Endothelial cell of umbilical vein (primary cell): ENCODE results near the gene CASK. TPM values are rescaled to one million over a fixed set of nuclear protein-coding genes. Genes with fewer than 3 reads are reported as not detected.

ENCODE experiments used
- BruUV-seq: library from RNA; stranded (reverse); fragments of 400-500 nt; replicated peaks from 2 replicates; lab custom pipeline; 2021; lab: Mats Ljungman, UMichigan
- CTCF ChIA-PET: fragments of 300-600, 350-600 bp; sonication (Branson Sonifier 250); formaldehyde crosslinking; loops from one replicate; lab custom pipeline; 2021; ENCODE audit warnings: antibody characterized with exemption, inconsistent platforms; lab: Charles Lee
- POLR2A ChIA-PET: fragments of 300-600, 350-600 bp; sonication (Branson Sonifier 250); formaldehyde crosslinking; loops from one replicate; lab custom pipeline; 2021; ENCODE audit warnings: antibody characterized with exemption, inconsistent platforms; lab: Charles Lee
- DNase-seq: peaks from one replicate; pipeline ENCODE4 v3.0.0-alpha.2; 2011; ENCODE audit warnings: low read depth, low spot score
- FAIRE-seq: peaks from 2 replicates; lab custom pipeline; 2011; peaks lifted over from hg19 to GRCh38; lab: Jason Lieb, UNC
- H2AFZ ChIP-seq: 2 replicates; pipeline ENCODE4 v1.6.0; 2012; ENCODE audit warnings: low read depth, low read length, control low read depth, inconsistent platforms
- H3K27ac ChIP-seq: 2 replicates; pipeline ENCODE4 v1.5.1; 2011; ENCODE audit warnings: low read depth, mild to moderate bottlenecking, control low read depth, low read length, moderate library complexity; ENCODE audit not compliant: insufficient read depth
- H3K27me3 ChIP-seq, 2 experiments: 2 replicates each; pipeline versions ENCODE4 v1.6.0 to v1.6.1; 2011; ENCODE audit warnings: low read length in 2 of 2, mixed read lengths in 1 of 2; ENCODE audit not compliant: control insufficient read depth in 2 of 2, insufficient read depth in 2 of 2
- H3K36me3 ChIP-seq, 2 experiments: 2 replicates in 1 of 2; 3 replicates in 1 of 2; pipeline ENCODE4 v1.5.1; 2011; ENCODE audit warnings: low read length in 2 of 2, mild to moderate bottlenecking in 1 of 2, moderate library complexity in 1 of 2; ENCODE audit not compliant: control insufficient read depth in 2 of 2, insufficient read depth in 2 of 2; ENCODE audit errors: extremely low read depth in 1 of 2
- H3K4me1 ChIP-seq: 3 replicates; pipeline ENCODE4 v1.5.1; 2011; ENCODE audit warnings: mild to moderate bottlenecking, low read length; ENCODE audit not compliant: control insufficient read depth, insufficient read depth; ENCODE audit errors: extremely low read depth
- H3K4me2 ChIP-seq: 2 replicates; pipeline ENCODE4 v1.6.1; 2011; ENCODE audit warnings: low read length, control low read depth, mixed read lengths; ENCODE audit not compliant: insufficient read depth
- H3K4me3 ChIP-seq, 3 experiments: fragments of 200-600 bp in 1 of 3; sonication (generic), shearing (Covaris generic) in 1 of 3; replicated peaks in 1 of 3; 2 replicates each; pipeline ENCODE4 v1.5.1; 2011 to 2016; ENCODE audit warnings: control low read depth in 3 of 3, low read length in 3 of 3, mild to moderate bottlenecking in 2 of 3, inconsistent platforms in 1 of 3, low read depth in 1 of 3, moderate library complexity in 1 of 3; ENCODE audit not compliant: insufficient read depth in 1 of 3
- H3K79me2 ChIP-seq: 2 replicates; pipeline ENCODE4 v1.6.0; 2012; ENCODE audit warnings: low read length, inconsistent platforms; ENCODE audit not compliant: control insufficient read depth, insufficient read depth
- H3K9ac ChIP-seq: replicated peaks from 2 replicates; pipeline ENCODE3; 2011; ENCODE audit warnings: low read length, control low read depth; ENCODE audit not compliant: insufficient read depth; ENCODE audit errors: extremely low read depth
- H3K9me1 ChIP-seq: replicated peaks from 3 replicates; pipeline ENCODE4 v1.6.0; 2011; ENCODE audit warnings: mild to moderate bottlenecking, low read length; ENCODE audit not compliant: control insufficient read depth, insufficient read depth; ENCODE audit errors: extremely low read depth
- H3K9me3 ChIP-seq: replicated peaks from 2 replicates; pipeline ENCODE4 v1.5.1; 2012; ENCODE audit warnings: low read length, inconsistent platforms; ENCODE audit not compliant: control insufficient read depth, insufficient read depth
- H4K20me1 ChIP-seq: replicated peaks from 2 replicates; pipeline ENCODE3; 2011; ENCODE audit warnings: mild to moderate bottlenecking, low read length; ENCODE audit not compliant: control insufficient read depth, insufficient read depth; ENCODE audit errors: extremely low read depth
- CTCF ChIP-seq, 2 donors: IDR thresholded peaks; 1 replicate in 1 of 2; 2 replicates in 1 of 2; pipeline ENCODE4 v1.5.1; 2011; ENCODE audit warnings: low read length in 2 of 2, mild to moderate bottlenecking in 2 of 2, moderate library complexity in 2 of 2, control low read depth in 1 of 2, inconsistent platforms in 1 of 2, low read depth in 1 of 2; ENCODE audit not compliant: insufficient read depth in 1 of 2; ENCODE audit errors: extremely low read depth in 1 of 2
- EZH2 ChIP-seq: IDR thresholded peaks from 2 replicates; pipeline ENCODE4 v1.6.1; 2012; ENCODE audit warnings: borderline replicate concordance, low read depth, mild to moderate bottlenecking, moderate library complexity, low read length, inconsistent platforms; ENCODE audit not compliant: severe bottlenecking
- FOS ChIP-seq: IDR thresholded peaks from 2 replicates; pipeline ENCODE4 v1.6.1; 2011; ENCODE audit warnings: mild to moderate bottlenecking, low read length, moderate library complexity, borderline replicate concordance; ENCODE audit not compliant: insufficient read depth
- GATA2 ChIP-seq: IDR thresholded peaks from 2 replicates; pipeline ENCODE4 v1.7.0; 2011; ENCODE audit warnings: low read depth, mild to moderate bottlenecking, moderate library complexity, mixed read lengths, low read length; ENCODE audit not compliant: insufficient read length, insufficient read depth
- JUN ChIP-seq: IDR thresholded peaks from 2 replicates; pipeline ENCODE4 v1.6.1; 2011; ENCODE audit warnings: borderline replicate concordance, low read depth; ENCODE audit not compliant: insufficient read length, insufficient read depth
- MYC ChIP-seq: IDR thresholded peaks from one replicate; pipeline ENCODE4 v1.6.1; 2011; ENCODE audit warnings: mild to moderate bottlenecking, low read depth, low read length
- POLR2A ChIP-seq: IDR thresholded peaks from 2 replicates; pipeline ENCODE4 v1.6.1; 2012; ENCODE audit warnings: low read depth, mild to moderate bottlenecking, control low read depth, low read length
- POLR2AphosphoS5 ChIP-seq: IDR thresholded peaks from 2 replicates; pipeline ENCODE4 v1.6.1; 2012; ENCODE audit warnings: low read depth, mild to moderate bottlenecking, control low read depth, low read length, moderate library complexity; ENCODE audit not compliant: insufficient read depth
- dilution Hi-C: fragments of 300-500 bp; cut with MboI; formaldehyde crosslinking; loops from one replicate; pipeline ENCODE4 v1.15.0; 2019; ENCODE audit warnings: low sequenced_read_pairs; ENCODE audit not compliant: extremely low pct_ligation_motif_present
- intact Hi-C: fragments of 100-400 bp; cut with micrococcal nuclease; formaldehyde crosslinking; loops from one replicate; pipeline ENCODE4 v1.10.0; 2022
- polyA plus RNA-seq, 4 experiments: library from polyadenylated mRNA; depleted of rRNA in 3 of 4; stranded (reverse) in 3 of 4; unstranded in 1 of 4; fragments of >200 nt; gene quantifications; 2 replicates each; pipeline versions ENCODE4 v1.2.1 to v1.2.3, GENCODE V29; 2011 to 2012; ENCODE audit warnings: missing spikeins in 1 of 4
- total RNA-seq: library from RNA; stranded (reverse); gene quantifications from 2 replicates; pipeline ENCODE4 v1.2.3, GENCODE V29; 2021
- TF ChIP-seq, protein P1 (sequence below): IDR thresholded peaks from 2 replicates; pipeline ENCODE4 v1.6.1; 2011; ENCODE audit not compliant: insufficient read depth, insufficient read length

Gene CASK
- total and polyA plus RNA-seq, 2 donors (not counting 3 experiments of a cell fraction or from before 2014, with no cell fraction given), result 6.4 to 30.4 TPM

DNA sequence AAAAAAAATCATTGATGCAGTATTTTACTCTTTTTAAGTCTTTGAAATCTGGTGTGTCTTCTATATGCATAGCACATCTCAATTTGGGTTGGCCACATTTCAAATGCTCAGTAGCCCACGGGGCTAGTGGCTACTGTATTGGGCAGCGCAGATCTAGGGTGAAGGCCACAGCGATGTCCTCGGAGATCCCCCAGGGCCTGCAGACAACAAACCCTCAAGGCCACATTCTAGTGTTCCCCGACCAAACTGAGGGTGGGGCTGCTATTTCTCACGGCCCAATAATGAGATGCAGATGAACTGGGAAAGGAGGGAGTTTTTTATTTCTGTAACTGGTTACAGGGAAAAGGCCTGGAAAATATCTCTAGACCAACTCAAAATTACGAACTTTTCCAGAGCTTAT, 452.6 kb downstream of the CASK start:
- no peak for TF ChIP-seq FOS
- no peak for TF ChIP-seq POLR2A
- TF ChIP-seq, protein P1, sequence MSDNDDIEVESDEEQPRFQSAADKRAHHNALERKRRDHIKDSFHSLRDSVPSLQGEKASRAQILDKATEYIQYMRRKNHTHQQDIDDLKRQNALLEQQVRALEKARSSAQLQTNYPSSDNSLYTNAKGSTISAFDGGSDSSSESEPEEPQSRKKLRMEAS, result no peak
- no peak for TF ChIP-seq GATA2
- TF ChIP-seq EZH2, result no peak
- TF ChIP-seq POLR2AphosphoS5, result no peak
- TF ChIP-seq JUN, result no peak
- no peak for TF ChIP-seq MYC
- no peak for TF ChIP-seq CTCF (IDR thresholded peaks at IDR 0.05; ENCODE audit: extremely low read depth in 1 of 2, insufficient read depth in 1 of 2, low read depth in 1 of 2, low read length in 2 of 2)
- Histone ChIP-seq H3K79me2 (no peaks in the 10 kb centered on the region), H3K9ac (no peak overlapping the region), H3K27ac (no peak overlapping the region), H3K4me3 (no peak overlapping the region), H4K20me1 (no peaks in the 10 kb centered on the region), H3K9me1 (no peaks in the 10 kb centered on the region), H2AFZ (no peak overlapping the region), H3K4me2 (no peak overlapping the region), H3K27me3 (no peaks in the 10 kb centered on the region), H3K36me3 (no peaks in the 10 kb centered on the region), H3K4me1 (no peaks in the 10 kb centered on the region), H3K9me3 (no peaks in the 10 kb centered on the region)
- dilution Hi-C loops (no loop called here), intact Hi-C loops (no loop called here)
- DNase-seq (no peak), FAIRE-seq (no peak)
- CTCF ChIA-PET, result no interaction called here
- POLR2A ChIA-PET, result no interaction called here
- BruUV-seq, result no TSS peak
